Measurements from ENCODE around the gene SLC38A3. TPM values are rescaled to one million over a fixed set of nuclear protein-coding genes. Genes with fewer than 3 reads are reported as not detected.
A peak's percentile ranks its signal among the peaks of the same experiment; 100 is the strongest.

Gene SLC38A3
- total RNA-seq, 1 donor from 2014 or later: 0.56 TPM

DNA sequence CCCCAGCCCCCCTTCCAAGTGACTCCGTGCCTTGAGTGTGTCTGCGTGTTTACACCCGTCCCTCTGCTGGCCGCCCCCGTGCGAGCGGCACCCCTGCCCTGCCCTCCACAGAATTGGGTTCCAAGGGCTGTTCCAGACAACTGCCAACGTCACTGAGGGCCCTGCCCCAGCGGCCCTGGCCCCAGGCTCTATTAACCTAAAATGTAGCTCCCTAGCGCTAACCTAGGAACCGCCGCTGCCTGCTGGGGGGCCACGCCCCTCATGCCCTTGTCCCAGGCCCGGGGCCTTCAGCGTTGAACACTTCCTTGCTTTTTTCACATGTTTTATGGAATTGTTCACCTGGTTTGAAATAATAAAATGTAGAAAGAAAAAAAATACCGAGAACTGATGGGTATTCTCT is 53.9 kb downstream of the SLC38A3 start:
- H3K9me3 Mint-ChIP-seq (ENCODE audit: unreplicated experiment): no peaks in the 10 kb centered on the region
- DNase-seq (ENCODE audit: low spot score): no peak
- H3K27ac Mint-ChIP-seq (ENCODE audit: unreplicated experiment): peak overlapping the region; percentile 94
- no peak overlapping the region for H3K4me3 Mint-ChIP-seq (ENCODE audit: unreplicated experiment)
- H3K36me3 Mint-ChIP-seq (ENCODE audit: low read depth, unreplicated experiment): peaks cover 11% of the 10 kb centered on the region
- H3K4me1 Mint-ChIP-seq (ENCODE audit: unreplicated experiment): peaks cover 21% of the 10 kb centered on the region
- TF ChIP-seq, protein P1, sequence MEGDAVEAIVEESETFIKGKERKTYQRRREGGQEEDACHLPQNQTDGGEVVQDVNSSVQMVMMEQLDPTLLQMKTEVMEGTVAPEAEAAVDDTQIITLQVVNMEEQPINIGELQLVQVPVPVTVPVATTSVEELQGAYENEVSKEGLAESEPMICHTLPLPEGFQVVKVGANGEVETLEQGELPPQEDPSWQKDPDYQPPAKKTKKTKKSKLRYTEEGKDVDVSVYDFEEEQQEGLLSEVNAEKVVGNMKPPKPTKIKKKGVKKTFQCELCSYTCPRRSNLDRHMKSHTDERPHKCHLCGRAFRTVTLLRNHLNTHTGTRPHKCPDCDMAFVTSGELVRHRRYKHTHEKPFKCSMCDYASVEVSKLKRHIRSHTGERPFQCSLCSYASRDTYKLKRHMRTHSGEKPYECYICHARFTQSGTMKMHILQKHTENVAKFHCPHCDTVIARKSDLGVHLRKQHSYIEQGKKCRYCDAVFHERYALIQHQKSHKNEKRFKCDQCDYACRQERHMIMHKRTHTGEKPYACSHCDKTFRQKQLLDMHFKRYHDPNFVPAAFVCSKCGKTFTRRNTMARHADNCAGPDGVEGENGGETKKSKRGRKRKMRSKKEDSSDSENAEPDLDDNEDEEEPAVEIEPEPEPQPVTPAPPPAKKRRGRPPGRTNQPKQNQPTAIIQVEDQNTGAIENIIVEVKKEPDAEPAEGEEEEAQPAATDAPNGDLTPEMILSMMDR (IDR thresholded peaks at IDR 0.05; ENCODE audit: unreplicated experiment): peak; percentile 27
- H3K27me3 Mint-ChIP-seq (ENCODE audit: unreplicated experiment): peaks cover 25% of the 10 kb centered on the region

DNA sequence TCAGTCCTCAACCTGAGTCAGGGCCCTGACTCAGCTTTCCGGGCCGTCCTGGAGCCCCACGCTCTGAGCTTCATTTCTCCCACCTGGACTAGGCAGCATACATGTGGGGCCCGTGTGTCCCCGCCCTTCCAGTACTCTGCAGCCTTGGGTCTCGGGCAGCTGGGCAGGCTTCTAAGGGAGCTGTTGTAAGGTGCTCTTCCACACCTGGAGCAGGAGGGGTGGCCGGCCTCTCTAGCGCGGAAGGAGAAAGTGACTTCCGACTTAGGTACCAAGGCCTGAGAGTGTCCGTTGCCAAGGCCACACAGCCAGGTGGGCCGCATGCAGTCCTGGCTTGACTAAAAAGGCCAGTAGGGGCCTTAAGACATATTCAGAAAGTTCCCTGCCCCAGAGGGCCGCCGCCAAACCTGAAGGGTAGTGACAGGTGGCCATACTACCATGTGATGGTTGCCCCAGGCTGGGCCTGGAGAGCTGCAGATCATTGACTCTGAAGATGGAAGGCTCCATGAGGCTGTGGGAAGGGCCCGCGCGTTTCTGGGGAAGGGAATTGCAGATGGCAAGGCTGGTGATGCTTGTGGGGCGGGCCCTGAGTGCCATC is 54.5 kb downstream of the SLC38A3 start:
- Mint-ChIP-seq H3K27ac (ENCODE audit: unreplicated experiment) (peak overlapping the region; percentile 94), H3K36me3 (ENCODE audit: low read depth, unreplicated experiment) (peaks cover 11% of the 10 kb centered on the region), H3K4me3 (ENCODE audit: unreplicated experiment) (peak overlapping the region; percentile 81), H3K4me1 (ENCODE audit: unreplicated experiment) (peaks cover 17% of the 10 kb centered on the region), H3K27me3 (ENCODE audit: unreplicated experiment) (peaks cover 28% of the 10 kb centered on the region), H3K9me3 (ENCODE audit: unreplicated experiment) (no peaks in the 10 kb centered on the region)
- DNase-seq (ENCODE audit: low spot score): no peak
- TF ChIP-seq, protein P1 (IDR thresholded peaks at IDR 0.05; ENCODE audit: unreplicated experiment): no peak

DNA sequence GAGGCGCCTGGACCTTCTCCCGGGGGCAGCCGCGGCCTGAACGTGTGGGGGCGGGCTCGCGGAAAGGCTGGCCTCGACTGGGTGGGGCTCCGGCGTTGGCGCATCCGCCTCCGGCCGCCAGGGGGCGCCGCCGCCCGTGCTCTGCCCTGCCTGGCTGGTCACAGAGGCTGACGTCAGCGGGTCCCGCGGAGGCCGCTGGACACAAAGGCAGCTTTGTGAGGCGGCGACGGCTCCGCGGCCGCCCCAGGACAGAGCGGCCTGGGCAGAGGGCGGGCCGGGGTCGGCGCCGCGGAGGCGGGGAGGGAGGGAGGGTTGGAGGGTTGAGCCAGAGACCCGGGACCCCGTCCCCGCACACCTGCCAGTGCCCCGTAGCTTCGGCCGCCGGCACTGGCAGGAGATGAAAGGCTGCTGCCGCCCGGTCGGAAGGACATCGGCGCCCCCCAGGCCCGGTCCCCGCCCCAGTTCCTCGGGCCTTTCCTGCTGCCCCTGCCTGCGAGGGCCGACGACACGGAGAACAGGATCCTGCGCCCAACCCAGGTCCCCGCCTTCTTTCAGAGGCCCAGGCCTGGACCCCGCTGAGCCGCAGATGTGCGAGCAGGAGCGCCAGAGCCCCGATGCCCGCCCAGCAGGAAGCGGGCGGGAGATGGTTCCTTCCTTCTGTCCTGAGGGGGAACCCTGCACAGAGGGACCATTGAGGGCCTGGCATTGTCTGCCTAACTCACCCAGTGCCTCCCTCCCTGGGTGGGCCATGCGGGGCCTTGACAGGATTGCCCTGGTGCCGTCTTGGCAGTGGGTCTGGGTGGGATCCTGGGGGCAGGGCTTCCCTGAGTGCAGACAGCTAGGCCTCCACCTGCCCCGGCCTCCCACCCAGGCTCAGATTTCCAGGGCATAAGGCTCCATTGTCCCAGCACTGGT is 55.2 kb downstream of the SLC38A3 start:
- H3K27ac Mint-ChIP-seq (ENCODE audit: unreplicated experiment): peak overlapping the region; percentile 94
- TF ChIP-seq, protein P1 (IDR thresholded peaks at IDR 0.05; ENCODE audit: unreplicated experiment): peak; percentile 100

DNA sequence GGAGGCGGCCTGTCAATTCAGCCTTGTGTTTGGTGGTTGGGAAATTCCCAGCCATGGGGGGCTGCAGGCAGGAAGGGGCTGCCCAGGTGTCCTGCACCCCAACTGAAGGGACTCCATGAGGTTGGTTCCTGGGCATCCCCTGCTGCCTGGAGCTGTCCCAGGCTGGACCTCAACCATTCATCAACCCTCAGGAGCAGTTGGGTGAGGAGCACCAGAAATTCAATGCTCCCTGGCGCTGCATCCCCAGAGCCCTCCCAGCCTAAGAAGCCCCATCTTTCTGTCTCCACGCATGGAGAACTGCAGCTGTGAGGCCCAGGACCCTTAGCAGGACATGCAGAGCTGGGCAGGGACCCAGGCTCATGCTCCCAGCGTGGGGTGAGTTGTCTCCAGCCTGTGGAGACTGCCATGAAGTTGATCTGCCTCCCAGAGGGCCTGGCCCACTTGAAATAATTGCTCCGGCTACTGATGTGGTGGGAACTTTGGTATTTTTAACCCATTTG is 55.9 kb downstream of the SLC38A3 start:
- no peak for DNase-seq (ENCODE audit: low spot score)
- peaks cover 33% of the 10 kb centered on the region for H3K27me3 Mint-ChIP-seq (ENCODE audit: unreplicated experiment)
- H3K4me3 Mint-ChIP-seq (ENCODE audit: unreplicated experiment): no peak overlapping the region
- H3K27ac Mint-ChIP-seq (ENCODE audit: unreplicated experiment): peak overlapping the region; percentile 67
- no peaks in the 10 kb centered on the region for H3K9me3 Mint-ChIP-seq (ENCODE audit: unreplicated experiment)
- peaks cover 14% of the 10 kb centered on the region for H3K36me3 Mint-ChIP-seq (ENCODE audit: low read depth, unreplicated experiment)
- TF ChIP-seq, protein P1 (IDR thresholded peaks at IDR 0.05; ENCODE audit: unreplicated experiment): no peak
- H3K4me1 Mint-ChIP-seq (ENCODE audit: unreplicated experiment): peaks cover 13% of the 10 kb centered on the region

More for the DNA sequence above, 55.2 kb downstream of the SLC38A3 start:
- Mint-ChIP-seq H3K9me3 (ENCODE audit: unreplicated experiment) (no peaks in the 10 kb centered on the region), H3K4me3 (ENCODE audit: unreplicated experiment) (no peak overlapping the region), H3K27me3 (ENCODE audit: unreplicated experiment) (peaks cover 31% of the 10 kb centered on the region), H3K4me1 (ENCODE audit: unreplicated experiment) (peaks cover 13% of the 10 kb centered on the region), H3K36me3 (ENCODE audit: low read depth, unreplicated experiment) (peaks cover 11% of the 10 kb centered on the region)
- peak; percentile 98 for DNase-seq (ENCODE audit: low spot score)

All from endothelial cell (in vitro differentiated cells).